GM11168 (cell line): ENCODE results near the gene CALHM1.

ENCODE experiments used
- in situ Hi-C: fragments of 300-500 bp; cut with MboI; formaldehyde crosslinking; loops from one replicate; pipeline ENCODE4 v1.12.0; 2022; ENCODE audit warnings: low sequenced_read_pairs; ENCODE audit not compliant: unreplicated experiment

CALHM1 gene

GRCh38 chr10:103440416-103440815, 18.3 kb downstream of the CALHM1 start:
- in situ Hi-C loops: no loop called here

GRCh38 chr10:103439776-103440175, 18.9 kb downstream of the CALHM1 start:
- in situ Hi-C loops: no loop called here

GRCh38 chr10:103433858-103434257, 24.8 kb downstream of the CALHM1 start:
- in situ Hi-C loops: no loop called here

- in situ Hi-C loops: no loop called here
These were observed 26.8 kb downstream of the CALHM1 start for GRCh38 chr10:103431902-103432301.

- in situ Hi-C loops: no loop called here
These were observed 29.1 kb downstream of the CALHM1 start for GRCh38 chr10:103429647-103430046.

- in situ Hi-C loops: no loop called here
These were observed 29.6 kb downstream of the CALHM1 start for GRCh38 chr10:103428989-103429643.

- in situ Hi-C loops: no loop called here
These were observed 30.8 kb downstream of the CALHM1 start for GRCh38 chr10:103427866-103428265.

- in situ Hi-C loops: no loop called here
These were observed 35.0 kb downstream of the CALHM1 start for GRCh38 chr10:103423748-103424147.

- in situ Hi-C loops: loop anchor here (5.0 kb wide), 1 partner anchor 63 kb away; no protein-coding TSS in a partner anchor
These were observed 39.6 kb downstream of the CALHM1 start for GRCh38 chr10:103419101-103419500.

GRCh38 chr10:103417601-103418000, 41.1 kb downstream of the CALHM1 start:
- in situ Hi-C loops: loop anchor here (5.0 kb wide), 1 partner anchor 65 kb away; no protein-coding TSS in a partner anchor

GRCh38 chr10:103417148-103417469, 41.6 kb downstream of the CALHM1 start:
- in situ Hi-C loops: loop anchor here (5.0 kb wide), 1 partner anchor 65 kb away; no protein-coding TSS in a partner anchor

GRCh38 chr10:103416436-103417147, 42.1 kb downstream of the CALHM1 start:
- in situ Hi-C loops: loop anchor here (5.0 kb wide), 1 partner anchor 66 kb away; no protein-coding TSS in a partner anchor

GRCh38 chr10:103415581-103415980, 43.1 kb downstream of the CALHM1 start:
- in situ Hi-C loops: loop anchor here (5.0 kb wide), 1 partner anchor 67 kb away; no protein-coding TSS in a partner anchor

- in situ Hi-C loops: no loop called here
These were observed 45.1 kb downstream of the CALHM1 start for GRCh38 chr10:103413564-103413963.
